GM19438 (cell line): ENCODE data around the gene OTOR.

Source experiments
- ATAC-seq: cut with Tn5 transposase; IDR thresholded peaks from one replicate; pipeline ENCODE4 v1.9.1; 2021; ENCODE audit warnings: low read depth; ENCODE audit not compliant: unreplicated experiment

The OTOR gene

GRCh38 chr20:16747291-16747811 is 807 bp upstream of the OTOR start:
- no peak for ATAC-seq

- ATAC-seq = no peak
Observed at GRCh38 chr20:16749573-16749972, 1.4 kb downstream of the OTOR start.

GRCh38 chr20:16752082-16752481 is 3.9 kb downstream of the OTOR start:
- no peak for ATAC-seq

GRCh38 chr20:16752901-16753300 is 4.7 kb downstream of the OTOR start:
- no peak for ATAC-seq

- no peak for ATAC-seq
Observed at GRCh38 chr20:16758454-16759180, 10.5 kb downstream of the OTOR start.

GRCh38 chr20:16759181-16759563 is 11.0 kb downstream of the OTOR start:
- ATAC-seq = no peak

GRCh38 chr20:16760431-16761304 is 12.5 kb downstream of the OTOR start:
- no peak for ATAC-seq

- no peak for ATAC-seq
Observed at GRCh38 chr20:16761305-16761829, 13.2 kb downstream of the OTOR start.

GRCh38 chr20:16764560-16764959 is 16.4 kb downstream of the OTOR start:
- no peak for ATAC-seq

- no peak for ATAC-seq
Observed at GRCh38 chr20:16771213-16771612, 23.1 kb downstream of the OTOR start.

GRCh38 chr20:16775961-16776360 is 27.8 kb downstream of the OTOR start:
- no peak for ATAC-seq

- ATAC-seq = no peak
Observed at GRCh38 chr20:16777126-16777525, 29.0 kb downstream of the OTOR start.

- no peak for ATAC-seq
Observed at GRCh38 chr20:16778159-16778558, 30.0 kb downstream of the OTOR start.

GRCh38 chr20:16781496-16781895 is 33.3 kb downstream of the OTOR start:
- no peak for ATAC-seq

GRCh38 chr20:16785226-16785625 is 37.1 kb downstream of the OTOR start:
- ATAC-seq = no peak
